Neural crest cell (in vitro differentiated cells): ENCODE measurements around the gene ANK3. TPM values are rescaled to one million over a fixed set of nuclear protein-coding genes. Genes with fewer than 3 reads are reported as not detected.

Experiments
- DNase-seq: peaks from one replicate; pipeline ENCODE4 v3.0.0; 2021; ENCODE audit warnings: low read depth, mixed read lengths, low spot score
- H3K27ac Mint-ChIP-seq: one replicate; pipeline ENCODE4 v1.8.0; 2021; ENCODE audit warnings: mild to moderate bottlenecking, mixed read lengths; ENCODE audit not compliant: unreplicated experiment
- H3K27me3 Mint-ChIP-seq: 2 replicates; pipeline ENCODE4 v1.8.0; 2021; ENCODE audit warnings: low read depth, mild to moderate bottlenecking, mixed read lengths
- H3K36me3 Mint-ChIP-seq: 2 replicates; pipeline ENCODE4 v1.8.0; 2021; ENCODE audit warnings: low read depth, mild to moderate bottlenecking, mixed read lengths
- H3K4me1 Mint-ChIP-seq: 2 replicates; pipeline ENCODE4 v1.8.0; 2021; ENCODE audit warnings: mixed read lengths
- H3K4me3 Mint-ChIP-seq: one replicate; pipeline ENCODE4 v1.8.0; 2021; ENCODE audit warnings: mild to moderate bottlenecking, mixed read lengths
- H3K9me3 Mint-ChIP-seq: 2 replicates; pipeline ENCODE4 v1.8.0; 2021; ENCODE audit warnings: mixed read lengths
- total RNA-seq: library from RNA; stranded (reverse); gene quantifications from 2 replicates; pipeline ENCODE4 v1.2.1, GENCODE V29; 2021
- TF ChIP-seq, protein P1 (sequence below): fragments of 200-600 bp; sonication (generic); conservative IDR thresholded peaks from 2 replicates; pipeline ENCODE4 v1.5.0; 2021; ENCODE audit warnings: antibody characterized with exemption, mild to moderate bottlenecking

ANK3 gene
- total RNA-seq, 1 donor from 2014 or later, result 45.2 TPM

DNA sequence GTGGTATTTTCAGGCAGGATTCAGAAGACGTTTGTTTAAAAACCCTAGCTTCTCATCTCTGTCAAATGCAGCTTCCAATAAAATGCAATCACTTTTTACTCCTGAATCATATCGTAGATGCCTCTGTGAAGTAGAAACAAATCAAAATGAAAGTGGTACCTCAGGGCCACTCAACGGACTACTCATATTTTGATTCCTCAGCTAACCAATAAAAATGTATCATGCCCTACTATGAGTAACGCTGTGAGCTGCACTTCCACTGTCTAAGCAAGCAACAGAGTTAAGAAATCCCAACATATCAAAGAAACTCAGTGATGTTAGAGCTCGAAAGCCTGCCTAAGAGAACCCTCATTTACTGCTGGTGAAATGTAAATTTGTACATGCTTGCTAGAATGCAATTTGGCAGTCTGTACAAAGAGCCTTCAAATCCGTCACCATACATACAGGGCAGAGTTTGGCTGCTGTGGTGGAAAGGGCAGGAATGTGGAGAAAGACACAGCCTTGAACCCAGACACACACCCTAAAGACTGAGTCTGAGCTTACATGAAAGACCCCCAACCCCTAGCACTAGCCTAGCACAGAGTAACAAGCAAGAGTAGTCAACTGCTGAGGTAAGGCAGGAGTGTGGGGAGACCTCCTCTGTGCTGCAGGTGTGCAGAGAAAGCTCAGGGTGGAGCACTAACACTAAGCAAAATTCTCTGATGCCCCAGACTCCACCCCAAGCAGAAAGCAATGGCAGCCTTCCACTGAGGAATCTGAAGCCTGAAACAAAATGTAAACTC is 151.5 kb downstream of the ANK3 start:
- H3K4me1 Mint-ChIP-seq, result peaks cover 7% of the 10 kb centered on the region
- H3K27ac Mint-ChIP-seq, result no peak overlapping the region
- H3K27me3 Mint-ChIP-seq, result no peaks in the 10 kb centered on the region
- H3K4me3 Mint-ChIP-seq, result no peak overlapping the region
- H3K9me3 Mint-ChIP-seq, result peaks cover 2% of the 10 kb centered on the region
- H3K36me3 Mint-ChIP-seq, result no peaks in the 10 kb centered on the region
- DNase-seq, result no peak
- TF ChIP-seq, protein P1, sequence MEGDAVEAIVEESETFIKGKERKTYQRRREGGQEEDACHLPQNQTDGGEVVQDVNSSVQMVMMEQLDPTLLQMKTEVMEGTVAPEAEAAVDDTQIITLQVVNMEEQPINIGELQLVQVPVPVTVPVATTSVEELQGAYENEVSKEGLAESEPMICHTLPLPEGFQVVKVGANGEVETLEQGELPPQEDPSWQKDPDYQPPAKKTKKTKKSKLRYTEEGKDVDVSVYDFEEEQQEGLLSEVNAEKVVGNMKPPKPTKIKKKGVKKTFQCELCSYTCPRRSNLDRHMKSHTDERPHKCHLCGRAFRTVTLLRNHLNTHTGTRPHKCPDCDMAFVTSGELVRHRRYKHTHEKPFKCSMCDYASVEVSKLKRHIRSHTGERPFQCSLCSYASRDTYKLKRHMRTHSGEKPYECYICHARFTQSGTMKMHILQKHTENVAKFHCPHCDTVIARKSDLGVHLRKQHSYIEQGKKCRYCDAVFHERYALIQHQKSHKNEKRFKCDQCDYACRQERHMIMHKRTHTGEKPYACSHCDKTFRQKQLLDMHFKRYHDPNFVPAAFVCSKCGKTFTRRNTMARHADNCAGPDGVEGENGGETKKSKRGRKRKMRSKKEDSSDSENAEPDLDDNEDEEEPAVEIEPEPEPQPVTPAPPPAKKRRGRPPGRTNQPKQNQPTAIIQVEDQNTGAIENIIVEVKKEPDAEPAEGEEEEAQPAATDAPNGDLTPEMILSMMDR, result no peak

DNA sequence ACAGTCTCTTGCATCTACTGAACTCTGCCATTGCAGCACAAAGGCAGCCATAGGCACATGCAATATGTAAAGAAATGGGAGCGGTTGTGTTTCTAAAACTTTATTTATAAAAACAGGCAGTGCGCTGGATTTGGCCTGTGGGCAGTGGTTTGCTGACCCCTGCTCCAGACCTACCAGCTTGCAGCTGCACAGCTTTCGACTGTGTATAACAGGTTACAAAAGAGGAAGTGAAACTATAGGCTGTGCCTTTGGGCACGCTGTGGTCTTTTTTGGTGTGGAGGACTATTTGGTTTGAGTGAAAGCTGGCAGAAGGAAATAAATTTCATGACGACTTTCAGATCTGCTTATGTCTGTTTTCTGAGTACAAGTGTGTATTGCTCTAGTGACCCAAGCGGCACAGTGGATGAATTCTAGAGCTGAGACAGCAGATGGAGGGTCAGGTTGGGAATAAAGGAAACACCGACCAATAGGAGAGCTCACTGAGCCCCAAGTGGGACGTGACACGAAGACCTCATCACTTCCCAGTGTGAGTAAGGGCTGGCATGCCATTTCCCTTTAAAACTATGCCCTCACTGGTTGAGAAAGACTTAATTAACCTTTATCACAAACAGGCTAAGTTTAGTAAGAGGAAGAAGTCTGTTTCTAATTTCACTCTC is 152.7 kb downstream of the ANK3 start:
- Mint-ChIP-seq H3K27ac (no peak overlapping the region), H3K9me3 (peaks cover 2% of the 10 kb centered on the region), H3K36me3 (no peaks in the 10 kb centered on the region), H3K4me3 (no peak overlapping the region), H3K4me1 (peaks cover 14% of the 10 kb centered on the region), H3K27me3 (no peaks in the 10 kb centered on the region)
- TF ChIP-seq, protein P1, result no peak
- no peak for DNase-seq

DNA sequence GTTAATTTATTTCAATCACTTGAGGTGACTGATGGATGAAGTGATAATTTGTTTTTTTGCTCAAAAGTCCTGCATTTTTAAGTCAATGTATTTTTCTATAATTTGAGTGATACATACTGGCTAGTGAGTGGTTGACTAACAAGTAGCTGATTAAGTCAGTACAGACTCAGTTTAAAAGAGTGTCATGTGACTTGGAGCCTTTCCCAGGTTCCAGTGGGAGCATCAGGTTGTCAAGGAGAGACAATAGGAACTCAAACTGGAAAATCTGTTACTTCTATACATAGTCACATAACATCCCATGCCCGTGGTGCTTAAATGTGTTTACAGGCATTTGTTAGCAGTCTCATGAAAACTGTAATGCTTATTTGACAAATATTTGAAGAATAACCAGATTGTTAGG is 154.7 kb downstream of the ANK3 start:
- Mint-ChIP-seq H3K36me3 (no peaks in the 10 kb centered on the region), H3K27ac (no peak overlapping the region), H3K4me3 (no peak overlapping the region), H3K4me1 (peaks cover 22% of the 10 kb centered on the region), H3K27me3 (no peaks in the 10 kb centered on the region), H3K9me3 (peaks cover 2% of the 10 kb centered on the region)
- DNase-seq, result no peak
- TF ChIP-seq, protein P1, result no peak

DNA sequence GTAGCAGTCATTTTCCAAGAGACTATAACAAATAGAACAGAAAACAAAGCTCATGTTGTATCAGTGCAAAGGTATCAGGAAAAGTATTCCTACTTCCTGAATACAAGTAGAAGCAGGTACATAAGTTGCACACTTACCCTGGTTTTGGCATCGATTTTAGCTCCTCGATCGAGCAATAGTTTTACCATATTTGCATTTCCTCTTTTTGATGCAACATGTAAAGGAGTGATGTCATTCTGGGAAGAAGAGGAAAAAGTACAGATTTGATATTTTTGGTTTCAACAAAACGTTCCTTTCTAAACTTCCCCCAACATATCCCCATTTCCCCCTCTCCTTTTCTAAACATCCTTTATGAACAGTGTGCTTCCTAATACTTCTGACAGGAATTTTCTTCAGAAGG is 155.1 kb downstream of the ANK3 start:
- TF ChIP-seq, protein P1, result no peak
- Mint-ChIP-seq H3K4me1 (peaks cover 22% of the 10 kb centered on the region), H3K4me3 (no peak overlapping the region)

DNA sequence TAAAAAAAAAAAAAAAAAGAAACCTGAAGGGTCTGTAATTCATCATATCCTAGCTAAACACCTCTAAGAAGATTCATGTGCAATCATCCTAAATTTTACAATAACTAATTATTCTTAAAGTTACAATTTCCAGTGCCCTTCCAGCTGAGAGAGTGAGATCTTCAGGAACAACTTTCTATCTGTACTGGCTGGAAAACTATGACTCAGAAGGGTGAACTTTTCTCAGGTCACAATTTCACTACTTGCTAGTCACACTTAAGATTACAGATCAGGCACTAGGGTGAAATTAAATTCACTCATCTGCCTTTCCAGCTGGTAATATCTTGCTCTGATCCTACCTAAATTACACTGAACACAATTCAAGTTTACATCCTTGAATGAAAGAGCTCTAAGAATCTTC is 158.8 kb downstream of the ANK3 start:
- no peak overlapping the region for H3K27ac Mint-ChIP-seq
- H3K4me3 Mint-ChIP-seq, result no peak overlapping the region
- H3K27me3 Mint-ChIP-seq, result no peaks in the 10 kb centered on the region
- no peak for DNase-seq
- no peaks in the 10 kb centered on the region for H3K9me3 Mint-ChIP-seq
- peaks cover 15% of the 10 kb centered on the region for H3K4me1 Mint-ChIP-seq
- TF ChIP-seq, protein P1, result no peak
- no peaks in the 10 kb centered on the region for H3K36me3 Mint-ChIP-seq

More for the DNA sequence above, 155.1 kb downstream of the ANK3 start:
- peaks cover 2% of the 10 kb centered on the region for H3K9me3 Mint-ChIP-seq
- H3K36me3 Mint-ChIP-seq, result no peaks in the 10 kb centered on the region
- no peak overlapping the region for H3K27ac Mint-ChIP-seq
- no peaks in the 10 kb centered on the region for H3K27me3 Mint-ChIP-seq
- DNase-seq, result no peak
